Adipose tissue (tissue), 3 donors: ENCODE data around the gene PDE4B. TPM values are rescaled to one million over a fixed set of nuclear protein-coding genes. Genes with fewer than 3 reads are reported as not detected.

Experiments
- H3K27ac ChIP-seq: one replicate; pipeline ENCODE4 v1.5.1; 2013; ENCODE audit warnings: low read depth, low read length
- WGBS, 3 donors: extraction: QIAGEN DNeasy Blood & Tissue Kit; methylation state at CpG; one replicate each; pipeline ENCODE4 v1.1.7; 2013; 5-methylcytosine and 5-hydroxymethylcytosine counted together
- polyA plus RNA-seq, 3 donors: library from polyadenylated mRNA; stranded (reverse); fragments of 200-250 nt; gene quantifications; one replicate each; pipeline ENCODE4 v1.2.3, GENCODE V29; 2013
- donor health status: healthy with polysubstance abuse.
- donor health status: Bipolar disorder and iron deficiency.
- donor health status: healthy.

The PDE4B gene
- polyA plus RNA-seq, 3 donors, result 1.3 to 10.0 (median 9.4) TPM

- 56 to 73% (median 65%) methylated on average over 1 of the region's 1 CpG for WGBS, 3 donors
- no peak overlapping the region for H3K27ac ChIP-seq
Measured at GRCh38 chr1:66176832-66177231, 384.1 kb downstream of the PDE4B start.

- WGBS, 3 donors, result 49 to 94% (median 93%) methylated on average over 2 of the region's 2 CpGs
- H3K27ac ChIP-seq, result no peak overlapping the region
Measured at GRCh38 chr1:66177510-66177909, 384.8 kb downstream of the PDE4B start.

- H3K27ac ChIP-seq, result no peak overlapping the region
- WGBS, 3 donors, result 25 to 55% (median 26%) methylated on average over 4 of the region's 4 CpGs
Measured at GRCh38 chr1:66182026-66182425, 389.3 kb downstream of the PDE4B start.

- no peak overlapping the region for H3K27ac ChIP-seq
Measured at GRCh38 chr1:66182551-66183178, 390.0 kb downstream of the PDE4B start.

DNA sequence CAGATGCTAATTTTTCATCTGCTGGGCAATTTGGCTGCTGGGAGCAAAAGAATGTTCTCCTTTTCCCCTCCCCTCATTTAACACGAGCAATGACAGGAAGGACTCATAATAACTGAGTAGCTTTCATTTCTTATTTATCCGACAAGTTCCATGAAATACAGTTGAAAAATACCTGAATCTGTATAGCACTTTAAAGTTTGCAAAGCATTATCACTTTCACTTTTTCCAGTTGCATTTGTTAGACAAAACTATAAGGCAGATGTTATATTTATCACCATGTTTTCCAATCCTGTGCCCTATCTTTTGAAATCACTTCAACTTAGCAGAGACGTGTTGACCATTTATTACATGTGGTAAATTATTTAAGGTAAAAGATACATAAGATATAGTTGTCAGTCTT, 390.7 kb downstream of the PDE4B start:
- WGBS, 3 donors, result 30 to 45% (median 43%) methylated on average over 3 of the region's 3 CpGs
- no peak overlapping the region for H3K27ac ChIP-seq

More at GRCh38 chr1:66182551-66183178, 390.0 kb downstream of the PDE4B start:
- 29 to 54% (median 32%) methylated on average over 3 of the region's 3 CpGs for WGBS, 3 donors

- H3K27ac ChIP-seq, result no peak overlapping the region
- WGBS, 3 donors, result 73 to 84% (median 79%) methylated on average over 4 of the region's 4 CpGs
Measured at GRCh38 chr1:66197120-66197519, 404.4 kb downstream of the PDE4B start.

DNA sequence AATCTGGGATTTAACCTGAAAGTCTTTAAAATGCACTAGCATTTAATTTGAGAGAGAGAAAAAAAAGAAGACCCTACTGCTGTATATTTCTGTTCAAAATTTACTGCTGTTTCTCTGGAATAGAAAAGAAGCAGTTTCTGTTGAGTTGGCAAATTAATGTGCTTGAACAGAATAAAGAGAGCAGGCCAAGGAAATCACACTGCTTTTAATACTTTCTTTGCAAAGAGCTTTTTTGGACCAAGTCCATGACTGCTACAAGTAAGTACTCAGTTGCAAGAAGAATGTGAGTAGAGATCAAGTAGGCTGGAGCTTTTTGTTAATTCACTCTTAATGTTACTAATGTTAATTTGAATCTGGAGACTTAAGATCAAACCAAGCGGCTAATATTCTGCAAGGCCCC, 405.1 kb downstream of the PDE4B start:
- no peak overlapping the region for H3K27ac ChIP-seq
- 55 to 77% (median 71%) methylated on average over 1 of the region's 1 CpG for WGBS, 3 donors

GRCh38 chr1:66206563-66207144, 414.0 kb downstream of the PDE4B start:
- no peak overlapping the region for H3K27ac ChIP-seq
- WGBS, 3 donors, result 19 to 69% (median 68%) methylated on average over 2 of the region's 2 CpGs

DNA sequence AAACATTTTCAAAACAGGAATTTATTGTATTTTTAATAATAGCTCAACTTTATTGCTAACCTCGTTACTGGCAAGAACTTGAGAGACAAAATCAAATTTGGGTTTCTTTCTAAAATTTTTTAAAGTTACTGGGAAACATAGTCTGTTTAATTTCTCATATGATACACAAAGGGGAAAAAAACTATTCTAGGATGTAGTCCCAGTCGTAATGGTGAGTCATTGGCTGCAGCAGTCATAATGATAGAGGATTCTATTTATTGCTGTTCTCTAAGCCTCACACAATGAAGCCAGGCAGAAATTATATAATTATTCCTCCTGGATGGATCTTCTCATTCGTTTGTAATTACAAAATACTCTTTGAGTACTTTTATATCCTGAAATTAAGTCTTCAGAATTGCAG, 414.8 kb downstream of the PDE4B start:
- 38 to 54% (median 47%) methylated on average over 3 of the region's 3 CpGs for WGBS, 3 donors
- H3K27ac ChIP-seq, result no peak overlapping the region

GRCh38 chr1:66208632-66209031, 415.9 kb downstream of the PDE4B start:
- no peak overlapping the region for H3K27ac ChIP-seq

- H3K27ac ChIP-seq, result no peak overlapping the region
- 82 to 92% (median 91%) methylated on average over 4 of the region's 4 CpGs for WGBS, 3 donors
Measured at GRCh38 chr1:66210635-66211244, 418.0 kb downstream of the PDE4B start.

- H3K27ac ChIP-seq, result no peak overlapping the region
- WGBS, 3 donors, result 67 to 81% (median 79%) methylated on average over 5 of the region's 5 CpGs
Measured at GRCh38 chr1:66211521-66211920, 418.8 kb downstream of the PDE4B start.

DNA sequence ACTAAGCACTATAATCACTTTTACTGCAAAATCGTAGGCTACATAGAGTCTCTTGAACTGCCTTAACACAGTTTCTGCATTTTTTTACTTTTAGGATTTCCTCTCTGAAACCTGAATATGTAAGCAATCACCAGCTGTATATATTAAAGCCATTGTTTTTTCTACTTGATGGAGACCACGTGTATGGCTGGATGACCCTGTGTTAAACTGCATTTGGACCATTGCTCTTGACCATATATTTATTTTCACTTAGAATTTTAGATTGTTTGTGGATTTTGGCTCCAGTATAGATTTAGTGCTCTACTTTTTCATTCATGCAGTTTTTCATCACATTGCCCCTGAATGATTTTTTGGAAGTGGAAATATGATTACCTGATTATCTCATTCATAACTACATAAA, 420.8 kb downstream of the PDE4B start:
- no peak overlapping the region for H3K27ac ChIP-seq
- WGBS, 3 donors, result 51 to 58% (median 53%) methylated on average over 2 of the region's 2 CpGs

GRCh38 chr1:66214901-66215300, 422.2 kb downstream of the PDE4B start:
- no peak overlapping the region for H3K27ac ChIP-seq

- WGBS, 3 donors, result 86 to 94% (median 90%) methylated on average over 1 of the region's 1 CpG
- no peak overlapping the region for H3K27ac ChIP-seq
Measured at GRCh38 chr1:66217021-66217420, 424.3 kb downstream of the PDE4B start.

DNA sequence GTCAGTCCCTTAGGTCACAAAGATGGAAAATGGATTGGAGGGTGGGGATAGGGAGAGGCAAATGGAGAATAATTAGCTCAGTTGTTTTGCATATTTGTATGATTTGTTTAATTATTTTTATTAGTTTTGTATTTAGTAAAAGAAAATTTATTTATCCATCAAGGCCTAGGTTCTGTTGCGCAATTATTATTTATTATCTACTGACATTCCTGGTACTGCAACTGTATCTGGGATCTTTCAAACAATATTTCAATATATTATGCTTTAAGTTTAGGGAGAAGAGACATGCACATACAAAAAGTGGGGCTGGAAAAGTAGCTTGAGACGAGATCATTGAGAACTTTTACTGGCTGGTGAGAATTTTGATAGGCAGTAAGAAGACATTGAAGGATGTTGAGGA, 424.9 kb downstream of the PDE4B start:
- no peak overlapping the region for H3K27ac ChIP-seq
- 92 to 96% (median 94%) methylated on average over 2 of the region's 2 CpGs for WGBS, 3 donors

DNA sequence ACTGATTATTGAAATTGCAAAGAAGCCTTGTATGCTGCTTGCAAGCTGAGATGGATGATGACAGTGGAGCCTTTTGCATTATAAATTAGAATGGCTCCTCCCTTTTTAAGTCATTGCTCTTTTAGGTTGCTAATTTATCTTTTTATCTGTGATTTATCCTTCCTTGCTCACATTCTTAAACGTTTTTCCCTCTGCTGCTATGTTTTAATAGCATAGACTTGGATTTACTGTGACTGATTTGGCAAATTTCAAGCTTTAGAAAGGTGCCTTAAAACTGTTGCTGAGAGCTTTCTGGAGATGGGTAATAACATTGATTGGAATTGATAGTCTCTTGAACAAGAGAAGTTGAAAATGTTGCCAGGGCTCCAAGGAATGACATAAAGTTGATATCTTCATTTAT, 427.8 kb downstream of the PDE4B start:
- H3K27ac ChIP-seq, result no peak overlapping the region
- WGBS, 3 donors, result 6 to 25% (median 14%) methylated on average over 1 of the region's 1 CpG

GRCh38 chr1:66223681-66224080, 431.0 kb downstream of the PDE4B start:
- H3K27ac ChIP-seq, result no peak overlapping the region
- 70 to 87% (median 82%) methylated on average over 3 of the region's 3 CpGs for WGBS, 3 donors

- WGBS, 3 donors, result 87 to 94% (median 93%) methylated on average over 4 of the region's 4 CpGs
- no peak overlapping the region for H3K27ac ChIP-seq
Measured at GRCh38 chr1:66226985-66227384, 434.3 kb downstream of the PDE4B start.

DNA sequence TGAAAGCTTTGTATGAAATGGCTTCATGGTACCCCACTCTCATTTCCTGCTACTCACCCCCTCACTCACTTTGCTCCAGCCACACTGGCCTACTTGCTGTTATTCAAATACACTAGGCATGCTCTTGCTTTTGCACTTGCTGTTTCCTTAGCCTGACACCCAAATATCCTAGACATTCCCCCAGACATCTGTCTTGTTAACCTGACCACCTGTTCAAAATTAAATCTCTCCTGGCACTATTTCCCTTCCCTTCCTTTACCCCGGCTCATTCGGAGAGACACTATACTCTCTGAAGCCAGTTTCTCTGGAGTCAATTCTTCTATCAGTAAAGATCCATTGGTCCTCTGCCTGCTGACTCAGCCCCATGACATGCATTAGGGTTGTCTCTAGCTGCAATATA, 435.3 kb downstream of the PDE4B start:
- H3K27ac ChIP-seq, result no peak overlapping the region
- WGBS, 3 donors, result 93 to 99% (median 95%) methylated on average over 2 of the region's 2 CpGs
